Measurements from ENCODE around the gene APOC1. TPM values are rescaled to one million over a fixed set of nuclear protein-coding genes. Genes with fewer than 3 reads are reported as not detected.

APOC1 gene
- total RNA-seq, 1 donor from 2014 or later: 11.4 TPM

DNA sequence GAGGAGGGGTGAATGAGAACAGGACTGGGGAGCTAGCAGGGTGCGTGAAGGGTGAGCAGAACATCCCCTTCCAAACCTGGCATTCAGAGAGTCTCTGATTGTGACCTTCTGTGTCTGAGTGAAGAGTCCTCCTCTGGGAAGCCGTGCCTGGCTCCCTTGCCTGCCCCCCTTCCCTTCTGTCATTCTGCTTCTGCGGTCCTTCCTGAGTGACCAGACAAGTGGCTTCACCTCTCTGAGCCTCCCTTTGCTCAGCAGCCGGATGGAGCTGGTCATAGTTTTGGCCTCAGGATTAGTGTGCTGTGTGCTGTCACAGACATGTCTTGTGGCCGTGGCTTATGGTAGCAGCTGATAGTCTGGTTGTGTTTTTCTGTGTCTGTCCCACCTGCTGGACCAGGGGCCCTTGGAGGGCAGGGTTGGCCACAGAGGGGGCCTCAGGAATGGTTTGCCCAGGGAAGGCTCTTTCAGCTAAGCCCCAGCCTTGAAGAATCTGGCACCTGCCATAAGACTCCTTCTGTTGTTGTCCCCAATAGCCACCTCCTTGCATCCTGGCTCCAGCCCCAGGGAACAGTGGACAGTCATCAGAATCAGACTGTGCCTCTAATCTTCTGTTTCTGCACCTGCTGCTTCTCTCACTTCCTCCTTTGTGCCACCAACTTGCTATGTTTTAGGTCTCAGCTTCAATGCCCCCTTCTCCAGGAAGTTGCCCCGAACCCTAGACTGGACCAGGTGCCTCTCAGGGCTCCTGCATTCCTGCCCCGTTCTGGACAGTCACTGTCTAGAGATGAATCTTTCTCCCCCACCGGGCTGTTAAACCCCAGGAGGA, 46.7 kb downstream of the APOC1 start:
- no peak overlapping the region for H3K4me3 ChIP-seq (ENCODE audit: low read depth, low read length)
- no peak for DNase-seq (ENCODE audit: low read depth)
- TF ChIP-seq, protein P1, sequence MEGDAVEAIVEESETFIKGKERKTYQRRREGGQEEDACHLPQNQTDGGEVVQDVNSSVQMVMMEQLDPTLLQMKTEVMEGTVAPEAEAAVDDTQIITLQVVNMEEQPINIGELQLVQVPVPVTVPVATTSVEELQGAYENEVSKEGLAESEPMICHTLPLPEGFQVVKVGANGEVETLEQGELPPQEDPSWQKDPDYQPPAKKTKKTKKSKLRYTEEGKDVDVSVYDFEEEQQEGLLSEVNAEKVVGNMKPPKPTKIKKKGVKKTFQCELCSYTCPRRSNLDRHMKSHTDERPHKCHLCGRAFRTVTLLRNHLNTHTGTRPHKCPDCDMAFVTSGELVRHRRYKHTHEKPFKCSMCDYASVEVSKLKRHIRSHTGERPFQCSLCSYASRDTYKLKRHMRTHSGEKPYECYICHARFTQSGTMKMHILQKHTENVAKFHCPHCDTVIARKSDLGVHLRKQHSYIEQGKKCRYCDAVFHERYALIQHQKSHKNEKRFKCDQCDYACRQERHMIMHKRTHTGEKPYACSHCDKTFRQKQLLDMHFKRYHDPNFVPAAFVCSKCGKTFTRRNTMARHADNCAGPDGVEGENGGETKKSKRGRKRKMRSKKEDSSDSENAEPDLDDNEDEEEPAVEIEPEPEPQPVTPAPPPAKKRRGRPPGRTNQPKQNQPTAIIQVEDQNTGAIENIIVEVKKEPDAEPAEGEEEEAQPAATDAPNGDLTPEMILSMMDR (conservative IDR thresholded peaks at IDR 0.05; ENCODE audit: low read depth, low read length): no peak

DNA sequence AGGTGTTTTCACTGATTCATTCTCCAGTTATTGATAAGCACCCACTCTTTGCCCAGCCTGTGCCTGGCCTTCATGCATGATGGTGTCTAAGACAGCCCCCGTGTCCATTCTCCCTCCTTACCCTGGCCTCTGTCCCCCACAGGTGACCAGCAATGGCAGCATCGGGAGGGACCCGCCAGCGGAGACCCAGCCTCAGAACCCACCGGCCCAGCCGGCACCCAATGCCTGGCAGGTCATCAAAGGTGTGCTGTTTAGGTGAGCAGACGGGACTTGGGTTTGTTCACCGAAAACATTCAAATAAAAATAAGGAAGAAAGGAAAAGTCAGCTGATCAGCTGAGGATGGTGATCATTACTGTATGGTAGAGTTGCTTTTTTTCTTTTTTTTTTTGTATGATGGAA, 47.4 kb downstream of the APOC1 start:
- TF ChIP-seq, protein P1 (conservative IDR thresholded peaks at IDR 0.05; ENCODE audit: low read depth, low read length): no peak
- DNase-seq (ENCODE audit: low read depth): no peak
- no peak overlapping the region for H3K4me3 ChIP-seq (ENCODE audit: low read depth, low read length)

DNA sequence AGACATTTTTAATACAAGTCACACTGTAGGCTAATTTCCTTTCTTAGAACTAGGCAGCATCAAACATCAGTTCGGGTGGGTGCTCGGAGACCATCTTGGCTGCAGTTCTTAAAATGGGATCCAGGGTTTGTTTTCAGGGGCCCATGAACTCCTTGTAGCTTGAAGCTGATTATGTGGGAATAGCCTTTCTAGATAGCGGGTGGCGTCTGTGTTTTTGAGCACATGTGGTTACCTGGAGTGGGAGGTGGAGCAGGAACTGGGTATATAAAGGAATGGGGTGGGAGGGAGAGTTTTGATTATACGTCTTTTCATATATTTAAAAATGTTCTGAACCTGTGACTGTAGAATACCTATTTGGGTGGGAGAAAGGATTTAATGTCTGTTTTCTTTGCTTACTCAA, 53.7 kb downstream of the APOC1 start:
- TF ChIP-seq, protein P1 (conservative IDR thresholded peaks at IDR 0.05; ENCODE audit: low read depth, low read length): no peak
- H3K4me3 ChIP-seq (ENCODE audit: low read depth, low read length): no peak overlapping the region
- DNase-seq (ENCODE audit: low read depth): no peak

DNA sequence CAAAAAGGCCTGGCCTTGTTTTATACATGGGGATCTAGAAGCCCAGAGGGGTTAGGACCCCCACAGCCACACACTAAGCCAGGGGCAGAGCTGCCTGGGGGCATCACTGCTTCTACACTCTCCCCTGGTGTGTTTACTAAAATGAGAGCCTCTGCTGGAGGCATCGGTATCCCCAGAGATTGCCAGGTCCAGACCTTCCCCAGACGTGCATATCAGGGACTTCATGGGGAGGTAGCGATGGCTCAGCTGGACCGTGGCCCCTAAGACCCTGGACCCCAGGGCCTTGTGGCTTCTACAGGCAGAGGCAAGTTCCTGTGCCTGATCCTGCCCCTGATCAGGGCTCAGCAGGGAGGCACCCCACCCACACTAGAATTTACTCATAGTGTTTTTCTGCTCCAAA, 54.3 kb downstream of the APOC1 start:
- no peak for DNase-seq (ENCODE audit: low read depth)
- TF ChIP-seq, protein P1 (conservative IDR thresholded peaks at IDR 0.05; ENCODE audit: low read depth, low read length): no peak
- no peak overlapping the region for H3K4me3 ChIP-seq (ENCODE audit: low read depth, low read length)

Other genes with a start within 250 kb of the APOC1 start
- gene CEACAM19, start 243.1 kb upstream of the APOC1 start, total RNA-seq: 2.7 and 4.6 TPM in 2 replicates
- not detected in 2 replicates for gene CEACAM16, start 215.5 kb upstream of the APOC1 start, total RNA-seq
- 32.4 and 49.3 TPM in 2 replicates for gene BCL3, start 165.9 kb upstream of the APOC1 start, total RNA-seq
- 16.1 and 27.2 TPM in 2 replicates for gene CBLC, start 136.7 kb upstream of the APOC1 start, total RNA-seq
- gene BCAM, start 105.5 kb upstream of the APOC1 start, total RNA-seq: 7.7 and 27.7 TPM in 2 replicates
- gene NECTIN2, start 68.3 kb upstream of the APOC1 start, total RNA-seq: 216 and 264 TPM in 2 replicates
- 99.1 and 229 TPM in 2 replicates for gene TOMM40, start 23.4 kb upstream of the APOC1 start, total RNA-seq
- 5.9 and 46.2 TPM in 2 replicates for gene APOE, start 8.8 kb upstream of the APOC1 start, total RNA-seq
- gene APOC4, start 27.6 kb downstream of the APOC1 start, total RNA-seq: not detected in 2 replicates
- not detected in 2 replicates for gene APOC2, start 31.4 kb downstream of the APOC1 start, total RNA-seq
- gene CLPTM1, start 40.8 kb downstream of the APOC1 start, total RNA-seq: 39.6 and 56.3 TPM in 2 replicates
- 28.3 and 40.2 TPM in 2 replicates for gene RELB, start 86.9 kb downstream of the APOC1 start, total RNA-seq
- 38.8 and 58.1 TPM in 2 replicates for gene CLASRP, start 124.4 kb downstream of the APOC1 start, total RNA-seq
- 1.7 and 3.0 TPM in 2 replicates for gene ZNF296, start 161.9 kb downstream of the APOC1 start, total RNA-seq
- 38.2 and 58.2 TPM in 2 replicates for gene GEMIN7, start 164.7 kb downstream of the APOC1 start, total RNA-seq
- 42.5 and 64.0 TPM in 2 replicates for gene PPP1R37, start 178.6 kb downstream of the APOC1 start, total RNA-seq
- 0.29 TPM in 1 of 2 replicates, not detected in the other for gene NKPD1, start 246.4 kb downstream of the APOC1 start, total RNA-seq

Measured in epithelial cell of proximal tubule (primary cell).